H4 (cell line): ENCODE data around the gene RUNX1. TPM values are rescaled to one million over a fixed set of nuclear protein-coding genes. Genes with fewer than 3 reads are reported as not detected.
"Not testable (repeated sequence)": the region's sequence is repeated elsewhere in the genome, so short reads cannot be mapped to it uniquely, and the experiment has no call there.

Source experiments
- DNase-seq: peaks from one replicate; pipeline ENCODE4 v3.0.0-alpha.2; 2015; ENCODE audit warnings: low spot score
- total RNA-seq: library from RNA; depleted of rRNA; stranded (reverse); fragments of >200 nt; shearing (Covaris generic); gene quantifications from 2 replicates; pipeline ENCODE4 v1.2.3, GENCODE V29; 2014

RUNX1 gene
- total RNA-seq, 1 experiment from 2014 or later: 4.6 TPM

GRCh38 chr21:34807146-34807880 is 241.8 kb downstream of the RUNX1 start:
- peak; percentile 96 for DNase-seq

- no peak for DNase-seq
These were observed 242.7 kb downstream of the RUNX1 start for GRCh38 chr21:34806423-34806822.

GRCh38 chr21:34805157-34805556 is 243.9 kb downstream of the RUNX1 start:
- no peak for DNase-seq

GRCh38 chr21:34804584-34804983 is 244.5 kb downstream of the RUNX1 start:
- not testable (repeated sequence) for DNase-seq

- DNase-seq: no peak
These were observed 245.2 kb downstream of the RUNX1 start for GRCh38 chr21:34803782-34804370.

- no peak for DNase-seq
These were observed 246.8 kb downstream of the RUNX1 start for GRCh38 chr21:34802180-34802899.

- peak; percentile 30 for DNase-seq
These were observed 247.5 kb downstream of the RUNX1 start for GRCh38 chr21:34801519-34802132.

GRCh38 chr21:34800797-34801518 is 248.1 kb downstream of the RUNX1 start:
- DNase-seq: no peak

GRCh38 chr21:34799092-34799491 is 250.0 kb downstream of the RUNX1 start:
- no peak for DNase-seq

- no peak for DNase-seq
These were observed 251.1 kb downstream of the RUNX1 start for GRCh38 chr21:34797921-34798535.

- DNase-seq: no peak
These were observed 251.9 kb downstream of the RUNX1 start for GRCh38 chr21:34797201-34797525.

GRCh38 chr21:34796518-34797200 is 252.4 kb downstream of the RUNX1 start:
- DNase-seq: no peak

GRCh38 chr21:34795548-34796180 is 253.4 kb downstream of the RUNX1 start:
- no peak for DNase-seq

GRCh38 chr21:34795175-34795547 is 253.9 kb downstream of the RUNX1 start:
- DNase-seq: no peak

GRCh38 chr21:34794686-34795085 is 254.4 kb downstream of the RUNX1 start:
- DNase-seq: no peak

- no peak for DNase-seq
These were observed 255.6 kb downstream of the RUNX1 start for GRCh38 chr21:34793471-34793870.

- DNase-seq: no peak
These were observed 256.5 kb downstream of the RUNX1 start for GRCh38 chr21:34792504-34793089.

GRCh38 chr21:34791776-34792503 is 257.2 kb downstream of the RUNX1 start:
- DNase-seq: no peak

- no peak for DNase-seq
These were observed 258.3 kb downstream of the RUNX1 start for GRCh38 chr21:34790834-34791233.
